GM19239 (cell line): Measurements from ENCODE around the gene RNF224.
A peak's percentile ranks its signal among the peaks of the same experiment; 100 is the strongest.

Source experiments
- DNase-seq: peaks from one replicate; pipeline ENCODE4 v3.0.0; 2011; ENCODE audit warnings: low spot score; ENCODE audit not compliant: insufficient read length
- FAIRE-seq: peaks from 2 replicates; lab custom pipeline; 2011; peaks lifted over from hg19 to GRCh38; lab: Jason Lieb, UNC

RNF224 gene

GRCh38 chr9:137266162-137266527 is 38.8 kb downstream of the RNF224 start:
- DNase-seq: no peak
- no peak for FAIRE-seq

- no peak for DNase-seq
- FAIRE-seq: no peak
Measured at GRCh38 chr9:137266585-137267453, 39.5 kb downstream of the RNF224 start.

GRCh38 chr9:137267933-137268355 is 40.6 kb downstream of the RNF224 start:
- peak; percentile 78 for FAIRE-seq
- DNase-seq: peak; percentile 60

- no peak for DNase-seq
Measured at GRCh38 chr9:137268538-137269201, 41.4 kb downstream of the RNF224 start.

GRCh38 chr9:137269231-137269772 is 42.0 kb downstream of the RNF224 start:
- peak; percentile 45 for FAIRE-seq
- no peak for DNase-seq

More at GRCh38 chr9:137268538-137269201, 41.4 kb downstream of the RNF224 start:
- FAIRE-seq: no peak

GRCh38 chr9:137270929-137271695 is 43.8 kb downstream of the RNF224 start:
- no peak for DNase-seq

GRCh38 chr9:137271696-137272076 is 44.4 kb downstream of the RNF224 start:
- DNase-seq: no peak
- no peak for FAIRE-seq

More at GRCh38 chr9:137270929-137271695, 43.8 kb downstream of the RNF224 start:
- no peak for FAIRE-seq

- no peak for FAIRE-seq
Measured at GRCh38 chr9:137272241-137273094, 45.2 kb downstream of the RNF224 start.

GRCh38 chr9:137273095-137273490 is 45.8 kb downstream of the RNF224 start:
- DNase-seq: no peak
- no peak for FAIRE-seq

More at GRCh38 chr9:137272241-137273094, 45.2 kb downstream of the RNF224 start:
- DNase-seq: no peak

GRCh38 chr9:137273611-137274320 is 46.5 kb downstream of the RNF224 start:
- DNase-seq (no peak), FAIRE-seq (no peak)

GRCh38 chr9:137275203-137275587 is 47.9 kb downstream of the RNF224 start:
- no peak for FAIRE-seq
- no peak for DNase-seq

- no peak for FAIRE-seq
- no peak for DNase-seq
Measured at GRCh38 chr9:137275588-137276472, 48.5 kb downstream of the RNF224 start.

GRCh38 chr9:137276473-137277328 is 49.4 kb downstream of the RNF224 start:
- DNase-seq: no peak
- FAIRE-seq: peak; percentile 78

GRCh38 chr9:137277329-137278041 is 50.2 kb downstream of the RNF224 start, which contains the start of gene TOR4A:
TOR4A (plus strand) TSS chr9:137277726; CDS start chr9:137278690, 964 bp downstream.
- FAIRE-seq (peak; percentile 96), DNase-seq (peak; percentile 99)

GRCh38 chr9:137278061-137278701 is 50.9 kb downstream of the RNF224 start:
- DNase-seq: no peak
- FAIRE-seq: no peak
